Transverse colon (tissue), 4 donors: ENCODE data around the gene TC2N. TPM values are rescaled to one million over a fixed set of nuclear protein-coding genes. Genes with fewer than 3 reads are reported as not detected.
"Not testable (repeated sequence)": the region's sequence is repeated elsewhere in the genome, so short reads cannot be mapped to it uniquely, and the experiment has no call there.

Source experiments
- DNase-seq: peaks from one replicate; pipeline ENCODE4 v3.0.0-alpha.2; 2019
- H3K27ac ChIP-seq, 4 donors: fragments of 200-600 bp; sonication (generic); 2 replicates each; pipeline ENCODE4 v1.5.1; 2016 to 2018; ENCODE audit warnings: inconsistent platforms in 4 of 4
- H3K27me3 ChIP-seq: fragments of 200-600 bp; sonication (generic); 2 replicates; pipeline ENCODE4 v1.5.1; 2017; ENCODE audit warnings: inconsistent platforms
- H3K36me3 ChIP-seq, 4 donors: fragments of 200-600 bp; sonication (generic); 2 replicates each; pipeline ENCODE4 v1.5.1; 2017 to 2019; ENCODE audit warnings: inconsistent platforms in 4 of 4
- H3K4me1 ChIP-seq, 4 donors: fragments of 200-600 bp; sonication (generic); 2 replicates each; pipeline ENCODE4 v1.5.1; 2017 to 2020; ENCODE audit warnings: inconsistent platforms in 4 of 4
- H3K4me3 ChIP-seq, 4 donors: fragments of 200-600 bp; sonication (generic); 1 replicate in 1 of 4; 2 replicates in 3 of 4; pipeline versions ENCODE4 v1.5.1 to v1.6.1; 2017 to 2019; ENCODE audit warnings: inconsistent platforms in 4 of 4
- H3K9me3 ChIP-seq, 2 donors: fragments of 200-600 bp; sonication (generic); 2 replicates each; pipeline ENCODE4 v1.5.1; 2017 to 2019; ENCODE audit warnings: inconsistent platforms in 2 of 2
- CTCF ChIP-seq, 5 experiments: fragments of 200-600 bp in 3 of 5; fragments of 450-650 bp in 2 of 5; sonication (generic) in 3 of 5; IDR thresholded peaks; 1 replicate in 2 of 5; 2 replicates in 3 of 5; pipeline ENCODE4 v1.5.1; 2016 to 2017; ENCODE audit warnings: antibody characterized with exemption in 5 of 5, inconsistent platforms in 3 of 5, mild to moderate bottlenecking in 2 of 5, moderate library complexity in 1 of 5
- EP300 ChIP-seq: sonication (generic); formaldehyde crosslinking; IDR thresholded peaks from one replicate; pipeline ENCODE4 v1.6.1; 2017; ENCODE audit warnings: antibody characterized with exemption, low read depth
- POLR2A ChIP-seq: fragments of 450-650 bp; IDR thresholded peaks from one replicate; pipeline ENCODE4 v1.6.1; 2016; ENCODE audit warnings: antibody characterized with exemption, mild to moderate bottlenecking, moderate library complexity
- POLR2AphosphoS5 ChIP-seq, 3 donors: sonication (generic); formaldehyde crosslinking; IDR thresholded peaks; one replicate each; pipeline ENCODE4 v1.6.1; 2016; ENCODE audit warnings: antibody characterized with exemption in 3 of 3
- WGBS, 2 donors: methylation state at CpG; one replicate each; pipeline ENCODE4 v1.1.5; 2018; ENCODE audit warnings: low coverage in 1 of 2; 5-methylcytosine and 5-hydroxymethylcytosine counted together
- in situ Hi-C, 4 donors: fragments of 200-750 bp; cut with MboI; loops; one replicate each; pipeline versions ENCODE4 v1.15.0 to v1.15.1; 2017; ENCODE audit warnings: low sequenced_read_pairs in 3 of 4, low pct_ligation_motif_present in 1 of 4, low pct_unique_long_range_greater_than_20kb in 1 of 4
- intact Hi-C: fragments of 100-400 bp; cut with DNase I; formaldehyde crosslinking; loops from one replicate; pipeline ENCODE4 v1.15.1; 2023; ENCODE audit warnings: low total_unique reads
- total RNA-seq, 4 donors: library from RNA; depleted of rRNA; stranded (reverse); fragments of >200 nt; gene quantifications; one replicate each; pipeline ENCODE4 v1.1.0, GENCODE V29; 2016

Gene TC2N
- total RNA-seq, 4 donors from 2014 or later = 36.0 to 85.4 (median 53.7) TPM

- H3K4me3 ChIP-seq = peak overlapping the region in 1 of 4 donors; percentile 4
- DNase-seq = no peak
- H3K36me3 ChIP-seq = peaks cover 0 to 3% (median 1%) of the 10 kb centered on the region in 4 donors
- in situ Hi-C loops (no loop called here), intact Hi-C loops (no loop called here)
- TF ChIP-seq POLR2AphosphoS5 (IDR thresholded peaks at IDR 0.05) (no peak), POLR2A (no peak), EP300 (no peak), CTCF (IDR thresholded peaks at IDR 0.05) (no peak)
- no peaks in the 10 kb centered on the region for H3K9me3 ChIP-seq
- peak overlapping the region; percentile 84 to 91 (median 89) for H3K27ac ChIP-seq
- 41% methylated on average over 3 of the region's 3 CpGs; no CpG with 5 or more reads in 1 of the 2 donors for WGBS, 2 donors
- H3K27me3 ChIP-seq = no peaks in the 10 kb centered on the region
- H3K4me1 ChIP-seq = peaks cover 4 to 59% (median 19%) of the 10 kb centered on the region in 4 donors
These were observed 4.7 kb upstream of the TC2N start for GRCh38 chr14:91872011-91872501.

- H3K36me3 ChIP-seq, H3K9me3 ChIP-seq, H3K27me3 ChIP-seq, intact Hi-C loops, H3K4me3 ChIP-seq, DNase-seq, in situ Hi-C loops: not testable (repeated sequence)
- Histone ChIP-seq H3K27ac (peak overlapping the region; percentile 84 to 91 (median 89)), H3K4me1 (peaks cover 4 to 59% (median 19%) of the 10 kb centered on the region in 4 donors)
- WGBS, 2 donors = 60 to 91% methylated on average over 3 to 4 of the region's 4 CpGs
These were observed 4.1 kb upstream of the TC2N start for GRCh38 chr14:91871401-91871800.

- intact Hi-C loops (no loop called here), in situ Hi-C loops (no loop called here)
- H3K27me3 ChIP-seq = no peaks in the 10 kb centered on the region
- H3K36me3 ChIP-seq = peaks cover 0 to 3% (median 1%) of the 10 kb centered on the region in 4 donors
- H3K4me3 ChIP-seq = no peak overlapping the region
- WGBS, 2 donors = 50 to 60% methylated on average over 2 of the region's 2 CpGs
- peak overlapping the region in 2 of 4 donors; percentile 15 to 59 for H3K27ac ChIP-seq
- no peak for DNase-seq
- peaks cover 4 to 57% (median 19%) of the 10 kb centered on the region in 4 donors for H3K4me1 ChIP-seq
- no peaks in the 10 kb centered on the region for H3K9me3 ChIP-seq
- no peak for TF ChIP-seq POLR2A
- no peak for TF ChIP-seq POLR2AphosphoS5 (IDR thresholded peaks at IDR 0.05)
- no peak for TF ChIP-seq EP300
- no peak for TF ChIP-seq CTCF (IDR thresholded peaks at IDR 0.05)
These were observed 3.6 kb upstream of the TC2N start for GRCh38 chr14:91870890-91871289.

GRCh38 chr14:91870001-91870400 lies 2.7 kb upstream of the TC2N start:
- H3K27me3 ChIP-seq = no peaks in the 10 kb centered on the region
- DNase-seq = peak; percentile 32
- 19 to 41% methylated on average over 4 to 16 of the region's 16 CpGs for WGBS, 2 donors
- TF ChIP-seq EP300 (no peak), POLR2AphosphoS5 (IDR thresholded peaks at IDR 0.05) (peak in 1 of 3 donors; percentile 12), POLR2A (peak; percentile 28)
- in situ Hi-C loops = no loop called here
- peak overlapping the region in 3 of 4 donors; percentile 15 to 60 (median 59) for H3K27ac ChIP-seq
- peaks cover 4 to 48% (median 19%) of the 10 kb centered on the region in 4 donors for H3K4me1 ChIP-seq
- H3K4me3 ChIP-seq = no peak overlapping the region
- H3K36me3 ChIP-seq = peaks cover 0 to 3% (median 1%) of the 10 kb centered on the region in 4 donors
- intact Hi-C loops = no loop called here
- no peaks in the 10 kb centered on the region for H3K9me3 ChIP-seq

GRCh38 chr14:91869556-91869955 lies 2.2 kb upstream of the TC2N start:
- no peak overlapping the region for H3K4me3 ChIP-seq
- in situ Hi-C loops = no loop called here
- peak overlapping the region in 2 of 4 donors; percentile 15 to 59 for H3K27ac ChIP-seq
- peaks cover 0 to 3% (median 1%) of the 10 kb centered on the region in 4 donors for H3K36me3 ChIP-seq
- no peak for DNase-seq
- intact Hi-C loops = no loop called here
- WGBS, 2 donors = 36 to 57% methylated on average over 7 to 8 of the region's 8 CpGs
- TF ChIP-seq EP300 (no peak), CTCF (IDR thresholded peaks at IDR 0.05) (no peak)
- H3K27me3 ChIP-seq = no peaks in the 10 kb centered on the region
- peaks cover 4 to 44% (median 19%) of the 10 kb centered on the region in 4 donors for H3K4me1 ChIP-seq
- H3K9me3 ChIP-seq = no peaks in the 10 kb centered on the region
